BJ (cell line): ENCODE measurements around the gene TTLL4. TPM values are rescaled to one million over a fixed set of nuclear protein-coding genes. Genes with fewer than 3 reads are reported as not detected.

Experiments used
- CTCF ChIA-PET: fragments of 350-600 bp; formaldehyde crosslinking; extraction: SDS; loops from one replicate; lab custom pipeline; 2021; ENCODE audit warnings: antibody characterized with exemption, inconsistent platforms; lab: Yijun Ruan, JAX
- POLR2A ChIA-PET: fragments of 300-600 bp; sonication (Branson Sonifier 250); formaldehyde crosslinking; extraction: SDS; loops from one replicate; lab custom pipeline; 2021; ENCODE audit warnings: antibody characterized with exemption; lab: Charles Lee
- DNase-seq: peaks from one replicate; pipeline ENCODE4 v3.0.0-alpha.2; 2011; ENCODE audit warnings: low read depth
- H3K27me3 ChIP-seq: 2 replicates; pipeline ENCODE4 v1.6.0; 2011; ENCODE audit warnings: low read length; ENCODE audit not compliant: control insufficient read depth, insufficient read depth
- H3K36me3 ChIP-seq: 2 replicates; pipeline ENCODE4 v1.5.1; 2011; ENCODE audit warnings: low read length; ENCODE audit not compliant: control insufficient read depth, insufficient read depth
- H3K4me3 ChIP-seq: 2 replicates; pipeline ENCODE4 v1.5.1; 2011; ENCODE audit warnings: low read depth, mild to moderate bottlenecking, control low read depth, low read length
- CTCF ChIP-seq: IDR thresholded peaks from 2 replicates; pipeline ENCODE4 v1.5.1; 2011; ENCODE audit warnings: low read depth, mild to moderate bottlenecking, control low read depth, inconsistent platforms, low read length, moderate library complexity; ENCODE audit not compliant: insufficient read depth
- polyA plus RNA-seq: library from polyadenylated mRNA; depleted of rRNA; stranded (reverse); fragments of >200 nt; gene quantifications from 2 replicates; pipeline ENCODE4 v1.2.3, GENCODE V29; 2011

TTLL4 gene
- polyA plus RNA-seq, 1 experiment: 14.1 TPM

GRCh38 chr2:218736531-218736930, 25.9 kb downstream of the TTLL4 start:
- H3K4me3 ChIP-seq: no peak overlapping the region
- ChIA-PET POLR2A (interaction anchor here (0.7 kb wide), 1 partner anchor 1541 kb away, joined by 13 read pairs; no protein-coding TSS in a partner anchor), CTCF (interaction anchor here (0.6 to 2.0 kb wide), 2 partner anchors 8 to 111 kb away, joined by 3 to 5 read pairs; no protein-coding TSS in a partner anchor)
- no peak for DNase-seq
- H3K36me3 ChIP-seq: peaks cover 9% of the 10 kb centered on the region
- H3K27me3 ChIP-seq: no peaks in the 10 kb centered on the region
- TF ChIP-seq CTCF: no peak

- H3K4me3 ChIP-seq: no peak overlapping the region
- ChIA-PET POLR2A (no interaction called here), CTCF (no interaction called here)
- peaks cover 14% of the 10 kb centered on the region for H3K36me3 ChIP-seq
- no peaks in the 10 kb centered on the region for H3K27me3 ChIP-seq
- DNase-seq: no peak
- TF ChIP-seq CTCF: no peak
Observed at GRCh38 chr2:218743068-218743467, 32.4 kb downstream of the TTLL4 start.

GRCh38 chr2:218744615-218745014, 34.0 kb downstream of the TTLL4 start:
- TF ChIP-seq CTCF: no peak
- CTCF ChIA-PET: interaction anchor here (1.2 kb wide), 1 partner anchor 103 kb away, joined by 3 read pairs; no protein-coding TSS in a partner anchor
- POLR2A ChIA-PET: no interaction called here
- H3K36me3 ChIP-seq: peaks cover 11% of the 10 kb centered on the region
- H3K27me3 ChIP-seq: no peaks in the 10 kb centered on the region
- DNase-seq: no peak
- H3K4me3 ChIP-seq: no peak overlapping the region

- ChIA-PET CTCF (interaction anchor here (1.2 to 1.3 kb wide), 2 partner anchors 11 to 102 kb away, joined by 3 read pairs; no protein-coding TSS in a partner anchor), POLR2A (no interaction called here)
- Histone ChIP-seq H3K4me3 (no peak overlapping the region), H3K27me3 (no peaks in the 10 kb centered on the region), H3K36me3 (peaks cover 14% of the 10 kb centered on the region)
- no peak for TF ChIP-seq CTCF
- no peak for DNase-seq
Observed at GRCh38 chr2:218745160-218745558, 34.5 kb downstream of the TTLL4 start.

GRCh38 chr2:218745559-218746469, 35.2 kb downstream of the TTLL4 start:
- H3K27me3 ChIP-seq: no peaks in the 10 kb centered on the region
- CTCF ChIA-PET: interaction anchor here (1.0 to 1.4 kb wide), 3 partner anchors 10 to 102 kb away, joined by 3 to 6 read pairs (median 3); partner anchors contain the start of gene TTLL4
- DNase-seq: no peak
- no peak for TF ChIP-seq CTCF
- H3K36me3 ChIP-seq: peaks cover 15% of the 10 kb centered on the region
- POLR2A ChIA-PET: no interaction called here
- H3K4me3 ChIP-seq: no peak overlapping the region
